Sigmoid colon (tissue), 7 donors: ENCODE measurements around the gene ANGEL1. TPM values are rescaled to one million over a fixed set of nuclear protein-coding genes. Genes with fewer than 3 reads are reported as not detected.

ENCODE experiments used
- DNase-seq: peaks from one replicate; pipeline ENCODE4 v3.0.0-alpha.2; 2019
- H3K27ac ChIP-seq, 4 donors: fragments of 200-600 bp; sonication (generic); one replicate each; pipeline ENCODE4 v1.5.1; 2016 to 2019; ENCODE audit warnings: mild to moderate bottlenecking in 1 of 4
- H3K27me3 ChIP-seq, 3 donors: fragments of 200-600 bp; sonication (generic); one replicate each; pipeline ENCODE4 v1.5.1; 2019; ENCODE audit warnings: mild to moderate bottlenecking in 1 of 3
- H3K36me3 ChIP-seq, 4 donors: fragments of 200-600 bp; sonication (generic); one replicate each; pipeline ENCODE4 v1.5.1; 2016 to 2019
- H3K4me1 ChIP-seq, 4 donors: fragments of 200-600 bp; sonication (generic); one replicate each; pipeline ENCODE4 v1.5.1; 2017 to 2019
- H3K4me3 ChIP-seq, 4 donors: fragments of 200-600 bp; sonication (generic); one replicate each; pipeline ENCODE4 v1.5.1; 2017 to 2019; ENCODE audit warnings: mild to moderate bottlenecking in 2 of 4, moderate library complexity in 1 of 4
- H3K9me3 ChIP-seq, 4 donors: fragments of 200-600 bp in 3 of 4; sonication (generic) in 3 of 4; one replicate each; pipeline versions ENCODE4 v1.5.1 to v1.6.1; 2013 to 2019
- CTCF ChIP-seq, 4 experiments: fragments of 450-650 bp in 3 of 4; fragments of 200-600 bp in 1 of 4; IDR thresholded peaks; one replicate each; pipeline ENCODE4 v1.5.1; 2016 to 2019; ENCODE audit warnings: antibody characterized with exemption in 4 of 4, mild to moderate bottlenecking in 3 of 4, moderate library complexity in 2 of 4
- EP300 ChIP-seq, 4 donors: sonication (generic); formaldehyde crosslinking; IDR thresholded peaks; one replicate each; pipeline ENCODE4 v1.6.1; 2017; ENCODE audit warnings: antibody characterized with exemption in 4 of 4
- POLR2A ChIP-seq, 2 donors: fragments of 450-650 bp; IDR thresholded peaks; one replicate each; pipeline ENCODE4 v1.6.1; 2016; ENCODE audit warnings: antibody characterized with exemption in 2 of 2, mild to moderate bottlenecking in 2 of 2, moderate library complexity in 2 of 2
- POLR2AphosphoS5 ChIP-seq, 4 donors: sonication (generic); formaldehyde crosslinking; IDR thresholded peaks; one replicate each; pipeline ENCODE4 v1.6.1; 2017; ENCODE audit warnings: antibody characterized with exemption in 4 of 4
- WGBS, 2 donors: extraction: QIAGEN DNeasy Blood & Tissue Kit; methylation state at CpG; one replicate each; pipeline ENCODE4 v1.1.7; 2013; 5-methylcytosine and 5-hydroxymethylcytosine counted together
- intact Hi-C: fragments of 100-400 bp; cut with DNase I; formaldehyde crosslinking; loops from one replicate; pipeline ENCODE4 v1.15.1; 2023
- polyA plus RNA-seq, 3 donors: library from polyadenylated mRNA; stranded (reverse); fragments of 200-250 nt; gene quantifications; one replicate each; pipeline ENCODE4 v1.2.3, GENCODE V29; 2013
- total RNA-seq, 4 donors: library from RNA; depleted of rRNA; stranded (reverse); fragments of >200 nt; gene quantifications; one replicate each; pipeline ENCODE4 v1.1.0, GENCODE V29; 2016
- donor health status: healthy with polysubstance abuse.
- donor health status: Bipolar disorder and iron deficiency.
- donor health status: healthy.

The ANGEL1 gene
- total RNA-seq, result 10 to 100 TPM in 2 of 4 donors, 1 to 10 TPM in 2; 9.6 to 16.1 (median 10.8) TPM
- polyA plus RNA-seq, result 10 to 100 TPM in 1 of 3 donors, 1 to 10 TPM in 1, under 1 TPM in 1; 0.60 to 10.9 (median 1.4) TPM

GRCh38 chr14:76812422-76813383, at the start of gene ANGEL1:
TSS of gene ANGEL1 (minus strand) at chr14:76812882. CDS start at chr14:76812827, 55 bp downstream.
- H3K27ac ChIP-seq, result peak within 1 kb of the TSS; percentile 76 to 88 (median 81)
- TF ChIP-seq EP300 (IDR thresholded peaks at IDR 0.05), result peak in 1 of 4 donors; percentile 66
- TF ChIP-seq POLR2AphosphoS5 (IDR thresholded peaks at IDR 0.05), result peak in 3 of 4 donors; percentile 87 to 89 (median 89)
- TF ChIP-seq POLR2A (IDR thresholded peaks at IDR 0.05), result peak in 1 of 2 donors; percentile 62
- TF ChIP-seq CTCF (IDR thresholded peaks at IDR 0.05), result no peak
- peak; percentile 98 for DNase-seq
- peaks cover 0 to 17% (median 2%) of the 10 kb centered on the region in 4 donors for H3K36me3 ChIP-seq
- peaks cover 0 to 25% (median 18%) of the 10 kb centered on the region in 4 donors for H3K4me1 ChIP-seq
- H3K9me3 ChIP-seq, result no peaks in the 10 kb centered on the region
- H3K4me3 ChIP-seq, result peak within 1 kb of the TSS; percentile 70 to 93 (median 84)
- 3% methylated on average over 69 of the region's 69 CpGs for WGBS, 2 donors
- H3K27me3 ChIP-seq, result no peaks in the 10 kb centered on the region
- intact Hi-C loops, result no loop called here

GRCh38 chr14:76861574-76862255, 49.0 kb upstream of the ANGEL1 start:
- H3K27ac ChIP-seq, result no peak overlapping the region
- 73 to 75% methylated on average over 10 of the region's 10 CpGs for WGBS, 2 donors
- peaks cover 0 to 2% (median 0%) of the 10 kb centered on the region in 3 donors for H3K27me3 ChIP-seq
- H3K9me3 ChIP-seq, result no peaks in the 10 kb centered on the region
- peaks cover 0 to 9% (median 4%) of the 10 kb centered on the region in 4 donors for H3K4me1 ChIP-seq
- intact Hi-C loops, result no loop called here
- H3K4me3 ChIP-seq, result no peak overlapping the region
- no peaks in the 10 kb centered on the region for H3K36me3 ChIP-seq
- TF ChIP-seq EP300 (IDR thresholded peaks at IDR 0.05) (no peak), POLR2AphosphoS5 (IDR thresholded peaks at IDR 0.05) (no peak), CTCF (IDR thresholded peaks at IDR 0.05) (no peak), POLR2A (IDR thresholded peaks at IDR 0.05) (no peak)
- no peak for DNase-seq

GRCh38 chr14:76856769-76857168, 44.1 kb upstream of the ANGEL1 start:
- intact Hi-C loops, result no loop called here
- 85 to 87% methylated on average over 1 of the region's 1 CpG for WGBS, 2 donors
- H3K27ac ChIP-seq, result no peak overlapping the region
- TF ChIP-seq POLR2A (IDR thresholded peaks at IDR 0.05) (no peak), EP300 (IDR thresholded peaks at IDR 0.05) (no peak), POLR2AphosphoS5 (IDR thresholded peaks at IDR 0.05) (no peak), CTCF (IDR thresholded peaks at IDR 0.05) (no peak)
- no peaks in the 10 kb centered on the region for H3K27me3 ChIP-seq
- no peaks in the 10 kb centered on the region for H3K9me3 ChIP-seq
- no peaks in the 10 kb centered on the region for H3K36me3 ChIP-seq
- no peak for DNase-seq
- no peak overlapping the region for H3K4me3 ChIP-seq
- H3K4me1 ChIP-seq, result no peaks in the 10 kb centered on the region

- no peaks in the 10 kb centered on the region for H3K4me1 ChIP-seq
- intact Hi-C loops, result no loop called here
- no peaks in the 10 kb centered on the region for H3K9me3 ChIP-seq
- WGBS, 2 donors, result 96 to 97% methylated on average over 2 of the region's 2 CpGs
- no peak for TF ChIP-seq EP300 (IDR thresholded peaks at IDR 0.05)
- no peak for TF ChIP-seq POLR2AphosphoS5 (IDR thresholded peaks at IDR 0.05)
- TF ChIP-seq CTCF (IDR thresholded peaks at IDR 0.05), result no peak
- TF ChIP-seq POLR2A (IDR thresholded peaks at IDR 0.05), result no peak
- no peak overlapping the region for H3K27ac ChIP-seq
- no peaks in the 10 kb centered on the region for H3K27me3 ChIP-seq
- DNase-seq, result no peak
- no peak overlapping the region for H3K4me3 ChIP-seq
- no peaks in the 10 kb centered on the region for H3K36me3 ChIP-seq
Observed at GRCh38 chr14:76855066-76855465, 42.4 kb upstream of the ANGEL1 start.
